A549 (cell line): Measurements from ENCODE around the gene DDX25.

Source experiments
- CTCF ChIP-seq: fragments of >200 bp; sonication (Bioruptor Twin); formaldehyde crosslinking; IDR thresholded peaks from 3 replicates; pipeline ENCODE4 v1.5.1; 2016
- PBX3 ChIP-seq: IDR thresholded peaks from 2 replicates; pipeline ENCODE4 v1.6.1; 2012
- PHF8 ChIP-seq: fragments of 200-600 bp; sonication (generic); IDR thresholded peaks from 2 replicates; pipeline ENCODE4 v1.6.1; 2016; ENCODE audit warnings: low read depth, mild to moderate bottlenecking, antibody characterized with exemption, moderate library complexity, borderline replicate concordance
- POLR2A ChIP-seq: IDR thresholded peaks from 2 replicates; pipeline ENCODE4 v1.6.1; 2012; ENCODE audit warnings: mild to moderate bottlenecking, low read length
- REST ChIP-seq: fragments of 200-600 bp; sonication (generic); IDR thresholded peaks from 2 replicates; pipeline ENCODE4 v1.6.1; 2016; ENCODE audit warnings: antibody characterized with exemption, mild to moderate bottlenecking, moderate library complexity

- TF ChIP-seq REST (no peak), POLR2A (no peak), PHF8 (no peak), PBX3 (no peak), CTCF (no peak)
These were observed 45.2 kb downstream of the DDX25 start for GRCh38 chr11:125949271-125950177.
